Measurements from ENCODE around the gene TPP2. TPM values are rescaled to one million over a fixed set of nuclear protein-coding genes. Genes with fewer than 3 reads are reported as not detected.

TPP2 gene
- total and polyA plus RNA-seq, 4 donors: 14.0 to 55.6 (median 22.4) TPM

- Histone ChIP-seq H3K27me3 (ENCODE audit: control insufficient read depth in 4 of 4, insufficient read depth in 4 of 4, low read length in 3 of 4) (no peaks in the 10 kb centered on the region), H3K9me3 (ENCODE audit: control insufficient read depth in 4 of 4, low read length in 3 of 4) (no peaks in the 10 kb centered on the region), H3K27ac (ENCODE audit: low read depth in 1 of 2, low read length in 2 of 2) (no peak overlapping the region), H3K36me3 (ENCODE audit: control insufficient read depth in 4 of 4, insufficient read depth in 3 of 4, low read depth in 1 of 4, low read length in 3 of 4) (no peaks in the 10 kb centered on the region), H3K4me1 (ENCODE audit: control insufficient read depth in 4 of 4, insufficient read depth in 4 of 4, low read length in 3 of 4) (peaks cover 0 to 12% (median 8%) of the 10 kb centered on the region in 4 donors), H3K9ac (ENCODE audit: low read depth in 1 of 2, low read length in 2 of 2) (no peak overlapping the region), H3K4me3 (ENCODE audit: low read depth in 1 of 3, low read length in 3 of 3) (no peak overlapping the region)
- no peak for TF ChIP-seq NR2F2 (IDR thresholded peaks at IDR 0.05)
- no peak for TF ChIP-seq JUND (IDR thresholded peaks at IDR 0.05)
- no peak for TF ChIP-seq REST (IDR thresholded peaks at IDR 0.05)
- TF ChIP-seq, protein P1, sequence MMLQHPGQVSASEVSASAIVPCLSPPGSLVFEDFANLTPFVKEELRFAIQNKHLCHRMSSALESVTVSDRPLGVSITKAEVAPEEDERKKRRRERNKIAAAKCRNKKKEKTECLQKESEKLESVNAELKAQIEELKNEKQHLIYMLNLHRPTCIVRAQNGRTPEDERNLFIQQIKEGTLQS (IDR thresholded peaks at IDR 0.05): no peak
- TF ChIP-seq, protein P2, sequence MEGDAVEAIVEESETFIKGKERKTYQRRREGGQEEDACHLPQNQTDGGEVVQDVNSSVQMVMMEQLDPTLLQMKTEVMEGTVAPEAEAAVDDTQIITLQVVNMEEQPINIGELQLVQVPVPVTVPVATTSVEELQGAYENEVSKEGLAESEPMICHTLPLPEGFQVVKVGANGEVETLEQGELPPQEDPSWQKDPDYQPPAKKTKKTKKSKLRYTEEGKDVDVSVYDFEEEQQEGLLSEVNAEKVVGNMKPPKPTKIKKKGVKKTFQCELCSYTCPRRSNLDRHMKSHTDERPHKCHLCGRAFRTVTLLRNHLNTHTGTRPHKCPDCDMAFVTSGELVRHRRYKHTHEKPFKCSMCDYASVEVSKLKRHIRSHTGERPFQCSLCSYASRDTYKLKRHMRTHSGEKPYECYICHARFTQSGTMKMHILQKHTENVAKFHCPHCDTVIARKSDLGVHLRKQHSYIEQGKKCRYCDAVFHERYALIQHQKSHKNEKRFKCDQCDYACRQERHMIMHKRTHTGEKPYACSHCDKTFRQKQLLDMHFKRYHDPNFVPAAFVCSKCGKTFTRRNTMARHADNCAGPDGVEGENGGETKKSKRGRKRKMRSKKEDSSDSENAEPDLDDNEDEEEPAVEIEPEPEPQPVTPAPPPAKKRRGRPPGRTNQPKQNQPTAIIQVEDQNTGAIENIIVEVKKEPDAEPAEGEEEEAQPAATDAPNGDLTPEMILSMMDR (IDR thresholded peaks at IDR 0.05; ENCODE audit: low read depth, low read length, missing input control): no peak
- TF ChIP-seq TAF1 (conservative IDR thresholded peaks at IDR 0.05): no peak
- TF ChIP-seq YY1 (IDR thresholded peaks at IDR 0.05): no peak
- no peak for TF ChIP-seq RAD21 (IDR thresholded peaks at IDR 0.05)
- TF ChIP-seq RXRA (IDR thresholded peaks at IDR 0.05): no peak
- TF ChIP-seq FOXA2 (IDR thresholded peaks at IDR 0.05): no peak
- 61% methylated on average over 1 of the region's 1 CpG for WGBS
- DNase-seq (ENCODE audit: low spot score): no peak
Observed at GRCh38 chr13:102569488-102569887, 27.3 kb upstream of the TPP2 start.

GRCh38 chr13:102571075-102571474 lies 25.7 kb upstream of the TPP2 start:
- no peaks in the 10 kb centered on the region for H3K27me3 ChIP-seq (ENCODE audit: control insufficient read depth in 4 of 4, insufficient read depth in 4 of 4, low read length in 3 of 4)
- no peaks in the 10 kb centered on the region for H3K9me3 ChIP-seq (ENCODE audit: control insufficient read depth in 4 of 4, low read length in 3 of 4)
- H3K4me1 ChIP-seq (ENCODE audit: control insufficient read depth in 4 of 4, insufficient read depth in 4 of 4, low read length in 3 of 4): peaks cover 0 to 6% (median 3%) of the 10 kb centered on the region in 4 donors
- DNase-seq (ENCODE audit: low spot score): no peak
- H3K4me3 ChIP-seq (ENCODE audit: low read depth in 1 of 3, low read length in 3 of 3): no peak overlapping the region
- H3K27ac ChIP-seq (ENCODE audit: low read depth in 1 of 2, low read length in 2 of 2): no peak overlapping the region
- TF ChIP-seq YY1 (IDR thresholded peaks at IDR 0.05) (no peak), RAD21 (IDR thresholded peaks at IDR 0.05) (peak; percentile 17 to 34)
- no peaks in the 10 kb centered on the region for H3K36me3 ChIP-seq (ENCODE audit: control insufficient read depth in 4 of 4, insufficient read depth in 3 of 4, low read depth in 1 of 4, low read length in 3 of 4)
- no peak overlapping the region for H3K9ac ChIP-seq (ENCODE audit: low read depth in 1 of 2, low read length in 2 of 2)
- WGBS: 67% methylated on average over 4 of the region's 4 CpGs

DNA sequence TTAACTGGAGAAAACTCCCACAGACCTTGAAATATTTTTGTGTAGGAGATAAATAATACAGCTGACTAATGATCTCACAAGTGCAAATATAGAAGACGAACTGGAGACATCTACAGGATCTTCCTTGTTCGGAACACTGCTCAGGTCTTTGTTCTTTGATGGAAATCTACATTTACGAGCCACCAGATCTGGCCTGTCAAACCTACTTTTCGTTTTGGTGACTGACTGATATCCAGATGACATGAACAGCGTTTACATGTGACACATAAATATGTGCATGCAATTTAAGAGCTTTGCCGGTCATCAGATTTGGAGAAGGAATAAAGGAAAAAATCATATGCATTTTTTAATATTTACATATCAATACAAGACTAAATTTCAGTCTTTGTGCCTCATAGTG lies 24.5 kb upstream of the TPP2 start:
- no peak overlapping the region for H3K9ac ChIP-seq (ENCODE audit: low read depth in 1 of 2, low read length in 2 of 2)
- H3K27ac ChIP-seq (ENCODE audit: low read depth in 1 of 2, low read length in 2 of 2): no peak overlapping the region
- H3K36me3 ChIP-seq (ENCODE audit: control insufficient read depth in 4 of 4, insufficient read depth in 3 of 4, low read depth in 1 of 4, low read length in 3 of 4): no peaks in the 10 kb centered on the region
- H3K9me3 ChIP-seq (ENCODE audit: control insufficient read depth in 4 of 4, low read length in 3 of 4): no peaks in the 10 kb centered on the region
- H3K4me3 ChIP-seq (ENCODE audit: low read depth in 1 of 3, low read length in 3 of 3): no peak overlapping the region
- no peak for DNase-seq (ENCODE audit: low spot score)
- WGBS: 72% methylated on average over 6 of the region's 6 CpGs
- no peaks in the 10 kb centered on the region for H3K4me1 ChIP-seq (ENCODE audit: control insufficient read depth in 4 of 4, insufficient read depth in 4 of 4, low read length in 3 of 4)
- no peaks in the 10 kb centered on the region for H3K27me3 ChIP-seq (ENCODE audit: control insufficient read depth in 4 of 4, insufficient read depth in 4 of 4, low read length in 3 of 4)
- TF ChIP-seq RXRA (IDR thresholded peaks at IDR 0.05) (no peak), HNF4A (conservative IDR thresholded peaks at IDR 0.05) (no peak), MAX (IDR thresholded peaks at IDR 0.05) (no peak), NR2F2 (IDR thresholded peaks at IDR 0.05) (no peak), EGR1 (IDR thresholded peaks at IDR 0.05; ENCODE audit: low read depth in 2 of 2) (no peak), FOXA2 (IDR thresholded peaks at IDR 0.05) (no peak)
- TF ChIP-seq, protein P2 (IDR thresholded peaks at IDR 0.05; ENCODE audit: low read depth, low read length, missing input control): no peak
- TF ChIP-seq, protein P3, sequence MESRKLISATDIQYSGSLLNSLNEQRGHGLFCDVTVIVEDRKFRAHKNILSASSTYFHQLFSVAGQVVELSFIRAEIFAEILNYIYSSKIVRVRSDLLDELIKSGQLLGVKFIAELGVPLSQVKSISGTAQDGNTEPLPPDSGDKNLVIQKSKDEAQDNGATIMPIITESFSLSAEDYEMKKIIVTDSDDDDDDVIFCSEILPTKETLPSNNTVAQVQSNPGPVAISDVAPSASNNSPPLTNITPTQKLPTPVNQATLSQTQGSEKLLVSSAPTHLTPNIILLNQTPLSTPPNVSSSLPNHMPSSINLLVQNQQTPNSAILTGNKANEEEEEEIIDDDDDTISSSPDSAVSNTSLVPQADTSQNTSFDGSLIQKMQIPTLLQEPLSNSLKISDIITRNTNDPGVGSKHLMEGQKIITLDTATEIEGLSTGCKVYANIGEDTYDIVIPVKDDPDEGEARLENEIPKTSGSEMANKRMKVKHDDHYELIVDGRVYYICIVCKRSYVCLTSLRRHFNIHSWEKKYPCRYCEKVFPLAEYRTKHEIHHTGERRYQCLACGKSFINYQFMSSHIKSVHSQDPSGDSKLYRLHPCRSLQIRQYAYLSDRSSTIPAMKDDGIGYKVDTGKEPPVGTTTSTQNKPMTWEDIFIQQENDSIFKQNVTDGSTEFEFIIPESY (IDR thresholded peaks at IDR 0.05): no peak

All from liver (tissue), 9 donors.